HCT116 (cell line): Measurements from ENCODE around the gene SNAP29. TPM values are rescaled to one million over a fixed set of nuclear protein-coding genes. Genes with fewer than 3 reads are reported as not detected.

Experiments
- ATAC-seq: fragments of 200-7000 bp; cut with Tn5 transposase; 2 replicates; pipeline ENCODE4 v1.9.1; 2020; ENCODE audit warnings: mild to moderate bottlenecking, moderate library complexity
- BruUV-seq: library from RNA; stranded (reverse); fragments of 400-500 nt; replicated peaks from 2 replicates; lab custom pipeline; 2021; lab: Mats Ljungman, UMichigan
- CTCF ChIA-PET: fragments of 300-600 bp; sonication (Branson Sonifier 250); formaldehyde crosslinking; loops from one replicate; lab custom pipeline; 2021; ENCODE audit warnings: antibody characterized with exemption; lab: Charles Lee
- POLR2A ChIA-PET: fragments of 300-600, 350-600 bp; sonication (Branson Sonifier 250); formaldehyde crosslinking; loops from one replicate; lab custom pipeline; 2021; ENCODE audit warnings: antibody characterized with exemption; lab: Charles Lee
- RAD21 ChIA-PET, 2 experiments: fragments of 300-600 bp; sonication (Branson Sonifier 250); formaldehyde crosslinking; loops; one replicate each; lab custom pipeline; 2023; ENCODE audit warnings: low total read pairs in 2 of 2; ENCODE audit not compliant: uncharacterized antibody in 2 of 2, unreplicated experiment in 2 of 2, low non-redundant PET in 1 of 2; lab: Charles Lee
- DNase-seq: peaks from one replicate; pipeline ENCODE4 v3.0.0-alpha.2; 2010; ENCODE audit warnings: low read depth, low spot score
- H2AFZ ChIP-seq: fragments of 200-600 bp; shearing (Covaris generic), sonication (generic); 2 replicates; pipeline ENCODE4 v1.6.1; 2017; ENCODE audit warnings: low read depth, mixed run types, mixed read lengths, antibody characterized with exemption, low read length; ENCODE audit not compliant: poor library complexity, severe bottlenecking
- H3K27ac ChIP-seq: 2 replicates; pipeline ENCODE4 v1.5.1; 2012; ENCODE audit warnings: low read depth, low read length
- H3K27me3 ChIP-seq: fragments of 200-600 bp; sonication (generic); 2 replicates; pipeline ENCODE4 v1.6.1; 2016; ENCODE audit warnings: mixed run types, low read length, mixed read lengths; ENCODE audit not compliant: insufficient read depth
- H3K36me3 ChIP-seq, 2 experiments: fragments of 200-500 bp in 1 of 2; fragments of 200-600 bp in 1 of 2; sonication (Bioruptor generic) in 1 of 2; sonication (generic) in 1 of 2; 2 replicates each; pipeline versions ENCODE4 v1.5.1 to v1.6.1; 2014 to 2016; ENCODE audit warnings: low read length in 2 of 2, inconsistent platforms in 1 of 2, mixed read lengths in 1 of 2, mixed run types in 1 of 2; ENCODE audit not compliant: insufficient read depth in 2 of 2, control insufficient read depth in 1 of 2
- H3K4me1 ChIP-seq, 2 experiments: fragments of 200-600 bp in 1 of 2; sonication (generic) in 1 of 2; 2 replicates each; pipeline versions ENCODE4 v1.5.1 to v1.6.1; 2012 to 2017; ENCODE audit warnings: low read length in 2 of 2, inconsistent platforms in 1 of 2, mild to moderate bottlenecking in 1 of 2, mixed read lengths in 1 of 2, mixed run types in 1 of 2, moderate library complexity in 1 of 2; ENCODE audit not compliant: insufficient read depth in 2 of 2, control insufficient read depth in 1 of 2
- H3K4me2 ChIP-seq: fragments of 200-600 bp; sonication (generic); 2 replicates; pipeline ENCODE4 v1.6.1; 2017; ENCODE audit warnings: mixed run types, low read length, mixed read lengths
- H3K4me3 ChIP-seq, 2 experiments: fragments of 200-600 bp in 1 of 2; sonication (generic) in 1 of 2; replicated peaks in 1 of 2; 2 replicates each; pipeline ENCODE4 v1.5.1; 2011 to 2016; ENCODE audit warnings: low read length in 2 of 2, control low read depth in 1 of 2, low read depth in 1 of 2, mild to moderate bottlenecking in 1 of 2, mixed read lengths in 1 of 2, mixed run types in 1 of 2
- H3K79me2 ChIP-seq: fragments of 200-600 bp; sonication (generic); 2 replicates; pipeline ENCODE4 v1.6.1; 2017; ENCODE audit warnings: mild to moderate bottlenecking, mixed run types, low read length, moderate library complexity, mixed read lengths; ENCODE audit not compliant: insufficient read depth
- H3K9ac ChIP-seq: fragments of 200-600 bp; sonication (generic); 2 replicates; pipeline ENCODE4 v1.6.1; 2016; ENCODE audit warnings: low read length, mixed read lengths
- H3K9me2 ChIP-seq: fragments of 200-600 bp; sonication (generic), shearing (Covaris generic); 2 replicates; pipeline ENCODE4 v1.6.1; 2017; ENCODE audit warnings: mixed run types, mild to moderate bottlenecking, moderate library complexity; ENCODE audit not compliant: insufficient read depth
- H3K9me3 ChIP-seq, 2 experiments: fragments of 200-500 bp in 1 of 2; fragments of 200-600 bp in 1 of 2; sonication (Bioruptor generic) in 1 of 2; sonication (generic) in 1 of 2; 2 replicates each; pipeline ENCODE4 v1.6.1; 2014 to 2017; ENCODE audit warnings: low read length in 2 of 2, mixed read lengths in 2 of 2, inconsistent platforms in 1 of 2, low read depth in 1 of 2, mild to moderate bottlenecking in 1 of 2, mixed run types in 1 of 2, moderate library complexity in 1 of 2; ENCODE audit not compliant: control insufficient read depth in 1 of 2, insufficient read depth in 1 of 2
- H4K20me1 ChIP-seq: fragments of 200-600 bp; sonication (generic), shearing (Covaris generic); 2 replicates; pipeline ENCODE4 v1.6.1; 2017; ENCODE audit warnings: mixed run types, mild to moderate bottlenecking, moderate library complexity; ENCODE audit not compliant: insufficient read depth
- ATF3 ChIP-seq: IDR thresholded peaks from 2 replicates; pipeline ENCODE4 v1.6.1; 2012
- CEBPB ChIP-seq: IDR thresholded peaks from 2 replicates; pipeline ENCODE4 v1.6.1; 2012; ENCODE audit warnings: low read depth
- ELF1 ChIP-seq: IDR thresholded peaks from 2 replicates; pipeline ENCODE4 v1.6.1; 2012; ENCODE audit warnings: low read depth, borderline replicate concordance
- EZH2 ChIP-seq: fragments of 200-600 bp; sonication (generic); IDR thresholded peaks from 2 replicates; pipeline ENCODE4 v1.6.1; 2017; ENCODE audit warnings: antibody characterized with exemption, mixed run types
- FOSL1 ChIP-seq: IDR thresholded peaks from 2 replicates; pipeline ENCODE4 v1.6.1; 2012; ENCODE audit warnings: low read depth
- POLR2AphosphoS5 ChIP-seq: IDR thresholded peaks from 2 replicates; pipeline ENCODE4 v1.6.1; 2011; ENCODE audit warnings: mild to moderate bottlenecking, low read depth, low read length, moderate library complexity
- REST ChIP-seq: IDR thresholded peaks from 2 replicates; pipeline ENCODE4 v1.6.1; 2012; ENCODE audit warnings: low read depth
- SIN3A ChIP-seq: IDR thresholded peaks from 2 replicates; pipeline ENCODE4 v1.6.1; 2012; ENCODE audit warnings: low read depth
- SP1 ChIP-seq: IDR thresholded peaks from 2 replicates; pipeline ENCODE4 v1.6.1; 2012; ENCODE audit warnings: low read depth
- TCF7L2 ChIP-seq: IDR thresholded peaks from 2 replicates; pipeline ENCODE4 v1.7.0; 2011; ENCODE audit warnings: borderline replicate concordance, inconsistent platforms; ENCODE audit not compliant: insufficient read depth, insufficient read length; ENCODE audit errors: extremely low read depth
- ZFX ChIP-seq: fragments of 450-650 bp; IDR thresholded peaks from 2 replicates; pipeline ENCODE4 v1.6.1; 2017
- ZNF274 ChIP-seq: fragments of 200-500 bp; sonication (Bioruptor generic); IDR thresholded peaks from 2 replicates; pipeline ENCODE4 v1.6.1; 2014; ENCODE audit warnings: mild to moderate bottlenecking, low read depth, low read length, inconsistent platforms
- intact Hi-C: fragments of 100-400 bp; cut with micrococcal nuclease; formaldehyde crosslinking; loops from 2 replicates; pipeline ENCODE4 v1.10.0; 2022
- total RNA-seq: library from RNA; stranded (reverse); gene quantifications from one replicate; pipeline ENCODE4 v1.2.1, GENCODE V29; 2021; ENCODE audit not compliant: unreplicated experiment

The SNAP29 gene
- total RNA-seq, 1 experiment from 2014 or later: 27.3 TPM

GRCh38 chr22:20889904-20890540, 31.2 kb downstream of the SNAP29 start:
- Histone ChIP-seq H3K9me2 (no peaks in the 10 kb centered on the region), H3K27ac (no peak overlapping the region), H3K9ac (no peak overlapping the region), H3K27me3 (no peaks in the 10 kb centered on the region), H3K36me3 (peaks cover 0 to 6% of the 10 kb centered on the region in 2 experiments; a peak in 2 of 4 replicates), H3K9me3 (no peaks in the 10 kb centered on the region), H3K4me1 (peaks cover 3 to 9% of the 10 kb centered on the region in 2 experiments; a peak in 3 of 4 replicates), H3K79me2 (no peaks in the 10 kb centered on the region), H3K4me3 (no peak overlapping the region), H3K4me2 (no peak overlapping the region), H4K20me1 (no peaks in the 10 kb centered on the region), H2AFZ (no peak overlapping the region)
- CTCF ChIA-PET: interaction anchor here (1.0 to 2.0 kb wide), 1 partner anchor 27 kb away, joined by 3 to 5 read pairs; the partner anchor contains the start of gene CRKL
- POLR2A ChIA-PET: no interaction called here
- no peak for DNase-seq
- RAD21 ChIA-PET: no interaction called here
- BruUV-seq: no TSS peak
- TF ChIP-seq POLR2AphosphoS5 (no peak), SP1 (no peak), ZFX (no peak), EZH2 (no peak), TCF7L2 (no peak), ELF1 (no peak), ZNF274 (no peak), REST (no peak), FOSL1 (no peak), CEBPB (no peak), ATF3 (no peak), SIN3A (no peak)
- intact Hi-C loops: no loop called here
- ATAC-seq: no peak
